Memory B cell (primary cell): ENCODE data around the gene LRP5.

Experiments
- ATAC-seq: fragments of 150-1000 bp; cut with Tn5 transposase; 2 replicates; pipeline ENCODE4 v1.10.0; 2021; ENCODE audit warnings: low read depth, mild to moderate bottlenecking, moderate library complexity
- DNase-seq, 2 donors: peaks; one replicate each; pipeline ENCODE4 v3.0.0; 2022; ENCODE audit warnings: low spot score in 2 of 2
- H3K27ac Mint-ChIP-seq: one replicate; pipeline ENCODE4 v1.8.0; 2022; ENCODE audit warnings: mild to moderate bottlenecking, moderate library complexity, mixed read lengths
- H3K27me3 Mint-ChIP-seq: one replicate; pipeline ENCODE4 v1.8.0; 2022; ENCODE audit warnings: mixed read lengths
- H3K36me3 Mint-ChIP-seq: one replicate; pipeline ENCODE4 v1.8.0; 2022; ENCODE audit warnings: mild to moderate bottlenecking, mixed read lengths
- H3K4me1 Mint-ChIP-seq: one replicate; pipeline ENCODE4 v1.8.0; 2022; ENCODE audit warnings: mixed read lengths
- H3K4me3 Mint-ChIP-seq: one replicate; pipeline ENCODE4 v1.8.0; 2022; ENCODE audit warnings: mild to moderate bottlenecking, moderate library complexity, mixed read lengths
- H3K9me3 Mint-ChIP-seq: one replicate; pipeline ENCODE4 v1.8.0; 2022; ENCODE audit warnings: mixed read lengths

The LRP5 gene

GRCh38 chr11:68377389-68377795, 65.0 kb downstream of the LRP5 start:
- H3K4me1 Mint-ChIP-seq, result peaks cover 39% of the 10 kb centered on the region
- no peak overlapping the region for H3K4me3 Mint-ChIP-seq
- no peak for DNase-seq

DNA sequence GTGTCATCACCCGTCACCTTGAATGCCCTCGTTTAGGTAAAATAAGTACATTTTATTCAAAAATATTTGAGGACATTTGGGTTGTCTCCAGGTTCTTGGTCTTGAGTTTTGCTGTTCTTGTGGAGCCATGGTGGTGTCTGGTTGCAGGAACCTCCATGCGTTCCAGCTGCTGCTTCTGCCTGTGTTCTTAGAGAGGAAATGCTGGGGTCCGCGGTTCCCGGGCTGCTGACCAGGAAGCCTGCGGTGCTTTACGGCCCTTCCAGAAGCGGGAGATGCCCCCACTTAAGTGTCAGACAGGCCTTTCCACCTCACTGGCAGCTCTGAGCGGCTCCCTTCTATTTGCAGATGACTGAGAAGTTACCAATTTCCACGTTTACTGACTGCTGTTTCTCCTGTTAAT, 66.8 kb downstream of the LRP5 start:
- ATAC-seq, result no peak
- peaks cover 32% of the 10 kb centered on the region for H3K4me1 Mint-ChIP-seq
- no peaks in the 10 kb centered on the region for H3K9me3 Mint-ChIP-seq
- no peak for DNase-seq
- no peaks in the 10 kb centered on the region for H3K36me3 Mint-ChIP-seq
- H3K27ac Mint-ChIP-seq, result no peak overlapping the region
- no peak overlapping the region for H3K4me3 Mint-ChIP-seq
- H3K27me3 Mint-ChIP-seq, result no peaks in the 10 kb centered on the region

More at GRCh38 chr11:68377389-68377795, 65.0 kb downstream of the LRP5 start:
- ATAC-seq, result no peak
- no peaks in the 10 kb centered on the region for H3K36me3 Mint-ChIP-seq
- no peaks in the 10 kb centered on the region for H3K9me3 Mint-ChIP-seq
- no peaks in the 10 kb centered on the region for H3K27me3 Mint-ChIP-seq
- H3K27ac Mint-ChIP-seq, result no peak overlapping the region

DNA sequence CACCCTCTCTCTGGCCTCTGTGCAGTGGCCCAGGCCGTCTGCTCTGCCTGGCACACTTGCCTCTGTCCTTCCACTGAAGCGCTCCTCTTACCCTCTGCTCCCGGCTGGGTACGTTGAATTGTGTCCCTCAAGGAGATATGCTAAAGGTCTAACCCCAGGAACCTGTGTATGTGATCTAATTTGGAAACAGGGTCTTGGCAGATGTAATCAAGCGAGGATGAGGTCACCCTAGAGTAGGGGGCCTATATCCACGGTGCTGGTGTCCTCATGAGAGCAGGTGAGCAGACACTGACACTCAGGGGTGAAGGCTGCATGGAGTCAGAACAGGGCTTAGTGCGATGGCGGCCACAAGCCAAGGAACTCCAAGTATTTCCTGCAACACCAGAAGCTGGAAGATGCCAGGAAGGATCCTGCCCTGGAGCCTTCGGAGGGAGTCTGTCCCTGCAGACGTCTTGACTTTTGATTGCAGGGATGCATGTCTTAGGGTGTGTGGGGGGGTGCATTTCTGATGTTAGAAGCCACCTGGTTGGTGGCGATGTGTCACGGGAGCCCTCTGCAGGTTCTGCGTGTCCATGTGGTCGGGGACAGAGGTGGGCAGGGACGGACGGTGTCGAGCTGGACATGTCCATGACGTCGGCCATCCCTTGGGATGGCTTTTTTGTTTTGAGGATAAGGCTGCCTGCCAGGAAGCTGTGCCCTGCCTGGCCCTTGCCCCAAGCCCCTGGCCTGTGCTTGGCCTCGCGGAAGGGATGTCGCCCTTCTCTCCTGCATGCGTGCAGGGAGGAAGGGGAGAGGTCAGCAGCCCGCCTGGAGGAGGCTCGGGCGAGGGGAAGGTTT, 68.6 kb downstream of the LRP5 start:
- Mint-ChIP-seq H3K27ac (peak overlapping the region; percentile 58), H3K4me3 (peak overlapping the region; percentile 80), H3K9me3 (no peaks in the 10 kb centered on the region), H3K4me1 (peaks cover 31% of the 10 kb centered on the region), H3K36me3 (no peaks in the 10 kb centered on the region), H3K27me3 (no peaks in the 10 kb centered on the region)
- ATAC-seq (peak; percentile 31), DNase-seq (no peak)

DNA sequence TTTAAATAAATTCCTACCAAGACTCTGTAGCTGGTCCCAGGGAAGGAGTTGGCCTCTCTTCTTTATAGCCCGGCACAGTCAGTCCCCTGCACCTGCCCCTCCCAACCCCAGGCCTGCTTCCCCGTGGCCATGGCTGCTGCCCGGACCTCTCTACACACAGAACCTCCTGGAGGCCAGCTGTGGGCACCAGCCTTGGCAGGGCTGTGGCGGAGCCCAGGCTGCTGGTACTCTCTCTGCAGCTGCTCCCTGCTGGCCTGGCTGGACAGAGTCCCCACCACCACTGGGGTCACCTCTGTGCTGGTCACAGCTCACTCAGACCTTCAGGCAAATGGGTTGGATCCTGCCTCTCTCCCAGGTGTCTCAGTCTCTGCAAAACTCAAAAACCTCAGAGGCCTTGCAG, 69.3 kb downstream of the LRP5 start:
- H3K4me3 Mint-ChIP-seq, result peak overlapping the region; percentile 32
- H3K36me3 Mint-ChIP-seq, result no peaks in the 10 kb centered on the region
- H3K27me3 Mint-ChIP-seq, result no peaks in the 10 kb centered on the region
- no peaks in the 10 kb centered on the region for H3K9me3 Mint-ChIP-seq
- DNase-seq, result no peak
- H3K27ac Mint-ChIP-seq, result peak overlapping the region; percentile 45
- peaks cover 31% of the 10 kb centered on the region for H3K4me1 Mint-ChIP-seq
- ATAC-seq, result no peak

- peaks cover 31% of the 10 kb centered on the region for H3K4me1 Mint-ChIP-seq
- H3K9me3 Mint-ChIP-seq, result no peaks in the 10 kb centered on the region
- no peak for ATAC-seq
- H3K4me3 Mint-ChIP-seq, result no peak overlapping the region
- no peak for DNase-seq
- no peaks in the 10 kb centered on the region for H3K27me3 Mint-ChIP-seq
- H3K27ac Mint-ChIP-seq, result peak overlapping the region; percentile 45
- no peaks in the 10 kb centered on the region for H3K36me3 Mint-ChIP-seq
Measured at GRCh38 chr11:68382358-68382998, 70.1 kb downstream of the LRP5 start.

GRCh38 chr11:68383976-68384501, 71.6 kb downstream of the LRP5 start:
- Mint-ChIP-seq H3K36me3 (no peaks in the 10 kb centered on the region), H3K4me3 (no peak overlapping the region), H3K4me1 (peaks cover 31% of the 10 kb centered on the region), H3K27ac (no peak overlapping the region), H3K27me3 (no peaks in the 10 kb centered on the region), H3K9me3 (no peaks in the 10 kb centered on the region)
- ATAC-seq (peak; percentile 48), DNase-seq (peak; percentile 67 to 80)

- Mint-ChIP-seq H3K4me1 (peaks cover 30% of the 10 kb centered on the region), H3K36me3 (no peaks in the 10 kb centered on the region)
Measured at GRCh38 chr11:68384530-68385081, 72.2 kb downstream of the LRP5 start.

GRCh38 chr11:68385128-68385527, 72.7 kb downstream of the LRP5 start:
- DNase-seq (no peak), ATAC-seq (no peak)
- Mint-ChIP-seq H3K4me1 (peaks cover 25% of the 10 kb centered on the region), H3K27ac (no peak overlapping the region), H3K27me3 (no peaks in the 10 kb centered on the region), H3K4me3 (no peak overlapping the region), H3K9me3 (no peaks in the 10 kb centered on the region), H3K36me3 (no peaks in the 10 kb centered on the region)

More at GRCh38 chr11:68384530-68385081, 72.2 kb downstream of the LRP5 start:
- DNase-seq (no peak), ATAC-seq (no peak)
- H3K27ac Mint-ChIP-seq, result no peak overlapping the region
- H3K27me3 Mint-ChIP-seq, result no peaks in the 10 kb centered on the region
- H3K4me3 Mint-ChIP-seq, result no peak overlapping the region
- H3K9me3 Mint-ChIP-seq, result no peaks in the 10 kb centered on the region

DNA sequence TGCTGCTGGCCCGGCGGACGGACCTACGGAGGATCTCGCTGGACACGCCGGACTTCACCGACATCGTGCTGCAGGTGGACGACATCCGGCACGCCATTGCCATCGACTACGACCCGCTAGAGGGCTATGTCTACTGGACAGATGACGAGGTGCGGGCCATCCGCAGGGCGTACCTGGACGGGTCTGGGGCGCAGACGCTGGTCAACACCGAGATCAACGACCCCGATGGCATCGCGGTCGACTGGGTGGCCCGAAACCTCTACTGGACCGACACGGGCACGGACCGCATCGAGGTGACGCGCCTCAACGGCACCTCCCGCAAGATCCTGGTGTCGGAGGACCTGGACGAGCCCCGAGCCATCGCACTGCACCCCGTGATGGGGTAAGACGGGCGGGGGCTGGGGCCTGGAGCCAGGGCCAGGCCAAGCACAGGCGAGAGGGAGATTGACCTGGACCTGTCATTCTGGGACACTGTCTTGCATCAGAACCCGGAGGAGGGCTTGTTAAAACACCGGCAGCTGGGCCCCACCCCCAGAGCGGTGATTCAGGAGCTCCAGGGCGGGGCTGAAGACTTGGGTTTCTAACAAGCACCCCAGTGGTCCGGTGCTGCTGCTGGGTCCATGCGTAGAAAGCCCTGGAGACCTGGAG, 74.1 kb downstream of the LRP5 start:
- no peak overlapping the region for H3K27ac Mint-ChIP-seq
- no peak overlapping the region for H3K4me3 Mint-ChIP-seq

DNA sequence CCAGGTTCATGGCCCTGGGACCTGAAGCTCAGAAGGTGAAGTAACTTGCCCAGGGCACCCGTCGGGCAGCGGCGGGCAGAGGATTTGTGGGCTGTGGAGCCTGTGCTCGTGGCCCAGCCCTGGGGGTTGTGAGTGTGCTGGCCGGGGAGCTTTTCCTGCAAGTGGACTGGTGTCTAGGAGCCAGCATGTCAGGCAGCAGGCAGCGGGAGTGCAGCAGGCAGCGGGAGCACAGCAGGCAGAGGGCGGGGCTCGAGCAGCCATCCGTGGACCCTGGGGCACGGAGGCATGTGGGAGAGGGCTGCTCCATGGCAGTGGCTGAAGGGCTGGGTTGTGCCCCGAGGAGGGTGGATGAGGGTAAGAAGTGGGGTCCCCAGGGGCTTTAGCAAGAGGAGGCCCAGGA, 75.4 kb downstream of the LRP5 start:
- Mint-ChIP-seq H3K27ac (no peak overlapping the region), H3K9me3 (no peaks in the 10 kb centered on the region), H3K4me3 (no peak overlapping the region), H3K36me3 (no peaks in the 10 kb centered on the region), H3K4me1 (peaks cover 3% of the 10 kb centered on the region), H3K27me3 (no peaks in the 10 kb centered on the region)
- ATAC-seq (no peak), DNase-seq (no peak)

More for the DNA sequence above, 74.1 kb downstream of the LRP5 start:
- H3K36me3 Mint-ChIP-seq, result no peaks in the 10 kb centered on the region
- DNase-seq, result no peak
- ATAC-seq, result no peak
- no peaks in the 10 kb centered on the region for H3K9me3 Mint-ChIP-seq
- H3K4me1 Mint-ChIP-seq, result peaks cover 12% of the 10 kb centered on the region
- H3K27me3 Mint-ChIP-seq, result no peaks in the 10 kb centered on the region

DNA sequence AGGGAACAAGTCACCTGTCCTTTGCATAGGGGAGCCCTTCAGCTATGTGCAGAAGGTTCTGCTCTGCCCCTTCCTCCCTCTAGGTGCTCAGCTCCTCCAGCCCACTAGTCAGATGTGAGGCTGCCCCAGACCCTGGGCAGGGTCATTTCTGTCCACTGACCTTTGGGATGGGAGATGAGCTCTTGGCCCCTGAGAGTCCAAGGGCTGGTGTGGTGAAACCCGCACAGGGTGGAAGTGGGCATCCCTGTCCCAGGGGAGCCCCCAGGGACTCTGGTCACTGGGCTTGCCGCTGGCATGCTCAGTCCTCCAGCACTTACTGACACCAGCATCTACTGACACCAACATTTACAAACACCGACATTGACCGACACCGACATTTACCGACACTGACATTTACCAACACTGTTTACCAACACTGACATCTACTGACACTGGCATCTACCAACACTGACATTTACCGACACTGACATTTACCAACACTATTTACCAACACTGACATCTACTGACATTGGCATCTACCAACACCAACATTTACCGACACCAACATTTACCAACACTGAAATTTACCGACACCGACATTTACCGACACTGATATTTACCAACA, 76.3 kb downstream of the LRP5 start:
- peaks cover 3% of the 10 kb centered on the region for H3K4me1 Mint-ChIP-seq
- DNase-seq (no peak), ATAC-seq (no peak)
- H3K9me3 Mint-ChIP-seq, result no peaks in the 10 kb centered on the region
- H3K27me3 Mint-ChIP-seq, result no peaks in the 10 kb centered on the region
- H3K27ac Mint-ChIP-seq, result no peak overlapping the region
- no peak overlapping the region for H3K4me3 Mint-ChIP-seq
- no peaks in the 10 kb centered on the region for H3K36me3 Mint-ChIP-seq

DNA sequence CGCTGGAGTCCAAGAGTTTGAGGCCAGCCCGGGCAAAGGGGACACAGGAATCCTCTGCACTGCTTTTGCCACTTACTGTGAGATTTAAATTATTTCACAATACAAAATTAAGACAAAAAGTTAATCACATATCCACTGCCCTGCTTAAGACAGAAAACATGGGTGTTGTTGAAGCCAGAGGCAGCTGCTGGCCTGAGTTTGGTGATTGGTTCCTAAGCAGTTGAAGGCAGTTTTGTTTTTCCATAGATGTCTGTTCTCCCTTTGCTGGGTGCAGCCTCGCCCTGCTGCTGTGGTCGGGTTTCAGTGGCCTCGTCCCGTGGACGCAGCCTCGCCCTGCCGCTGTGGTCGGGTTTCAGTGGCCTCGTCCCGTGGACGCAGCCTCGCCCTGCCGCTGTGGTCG, 77.9 kb downstream of the LRP5 start:
- H3K9me3 Mint-ChIP-seq, result no peaks in the 10 kb centered on the region
- H3K4me1 Mint-ChIP-seq, result no peaks in the 10 kb centered on the region
- no peaks in the 10 kb centered on the region for H3K27me3 Mint-ChIP-seq

GRCh38 chr11:68392822-68393221, 80.4 kb downstream of the LRP5 start:
- DNase-seq (no peak), ATAC-seq (no peak)
- Mint-ChIP-seq H3K4me1 (no peaks in the 10 kb centered on the region), H3K36me3 (no peaks in the 10 kb centered on the region), H3K9me3 (no peaks in the 10 kb centered on the region), H3K27me3 (no peaks in the 10 kb centered on the region), H3K4me3 (no peak overlapping the region), H3K27ac (no peak overlapping the region)

More for the DNA sequence above, 77.9 kb downstream of the LRP5 start:
- no peak overlapping the region for H3K27ac Mint-ChIP-seq
- H3K36me3 Mint-ChIP-seq, result no peaks in the 10 kb centered on the region
- no peak overlapping the region for H3K4me3 Mint-ChIP-seq
- DNase-seq, result no peak
- no peak for ATAC-seq
